GM23338 (cell line): ENCODE results near the gene SPARC.

Source experiments
- CTCF ChIP-seq, 2 experiments: fragments of 200-600 bp in 1 of 2; sonication (generic) in 1 of 2; conservative IDR thresholded peaks; 2 replicates each; pipeline versions ENCODE4 v1.5.1 to v1.6.1; 2016 to 2017; ENCODE audit warnings: antibody characterized with exemption in 2 of 2, low read depth in 2 of 2, mild to moderate bottlenecking in 2 of 2, moderate library complexity in 1 of 2
- EZH2 ChIP-seq: fragments of 200-600 bp; sonication (generic); IDR thresholded peaks from one replicate; pipeline ENCODE4 v1.8.0; 2017; ENCODE audit warnings: antibody characterized with exemption, mild to moderate bottlenecking, low read depth; ENCODE audit not compliant: unreplicated experiment
- EZH2phosphoT487 ChIP-seq: fragments of 200-600 bp; sonication (generic); IDR thresholded peaks from one replicate; pipeline ENCODE4 v1.8.1; 2018; ENCODE audit warnings: antibody characterized with exemption; ENCODE audit not compliant: unreplicated experiment
- ZNF331 ChIP-seq: fragments of 250-450 bp; sonication (Bioruptor Pico); IDR thresholded peaks from 2 replicates; pipeline ENCODE4 v1.5.0; 2020; ENCODE audit warnings: low read depth, mild to moderate bottlenecking, moderate library complexity

- TF ChIP-seq ZNF331 (CRISPR knock-in tag) = no peak
- no peak for TF ChIP-seq CTCF (conservative IDR thresholded peaks at IDR 0.05; ENCODE audit: low read depth in 2 of 2)
- TF ChIP-seq EZH2 = no peak
- TF ChIP-seq EZH2phosphoT487 = no peak
These were observed 17.1 kb upstream of the SPARC start for GRCh38 chr5:151703780-151704179.
